ENCODE measurements around the gene NBPF4.

- TF ChIP-seq POLR2A (IDR thresholded peaks at IDR 0.05) (no peak), CTCF (IDR thresholded peaks at IDR 0.05) (no peak)
Measured at GRCh38 chr1:108182959-108183700, 60.7 kb downstream of the NBPF4 start.

All from uterus (tissue), 2 donors.